Uterus (tissue), 4 donors: ENCODE measurements around the gene PIP. TPM values are rescaled to one million over a fixed set of nuclear protein-coding genes. Genes with fewer than 3 reads are reported as not detected.
"Not testable (repeated sequence)": the region's sequence is repeated elsewhere in the genome, so short reads cannot be mapped to it uniquely, and the experiment has no call there.

Source experiments
- DNase-seq, 2 donors: peaks; one replicate each; pipeline ENCODE4 v3.0.0-alpha.2; 2019 to 2020
- H3K27ac ChIP-seq, 2 donors: fragments of 200-600 bp; sonication (generic); 1 replicate in 1 of 2; 2 replicates in 1 of 2; pipeline ENCODE4 v1.5.1; 2016 to 2018
- H3K27me3 ChIP-seq, 2 donors: fragments of 200-600 bp; sonication (generic); one replicate each; pipeline ENCODE4 v1.5.1; 2018 to 2019; ENCODE audit warnings: control low read depth in 1 of 2
- H3K36me3 ChIP-seq, 2 donors: fragments of 200-600 bp; sonication (generic); one replicate each; pipeline ENCODE4 v1.5.1; 2019; ENCODE audit warnings: control low read depth in 1 of 2
- H3K4me1 ChIP-seq, 2 donors: fragments of 200-600 bp; sonication (generic); one replicate each; pipeline ENCODE4 v1.5.1; 2018 to 2019; ENCODE audit warnings: control low read depth in 1 of 2
- H3K4me3 ChIP-seq, 2 donors: fragments of 200-600 bp; sonication (generic); 1 replicate in 1 of 2; 2 replicates in 1 of 2; pipeline ENCODE4 v1.5.1; 2018 to 2019; ENCODE audit warnings: mild to moderate bottlenecking in 1 of 2
- H3K9me3 ChIP-seq, 2 donors: fragments of 200-600 bp; sonication (generic); one replicate each; pipeline ENCODE4 v1.5.1; 2019; ENCODE audit warnings: control low read depth in 1 of 2
- POLR2A ChIP-seq, 2 donors: fragments of 450-650 bp; IDR thresholded peaks; one replicate each; pipeline ENCODE4 v1.6.1; 2016; ENCODE audit warnings: antibody characterized with exemption in 2 of 2, mild to moderate bottlenecking in 1 of 2, moderate library complexity in 1 of 2
- intact Hi-C: fragments of 100-400 bp; cut with DNase I; formaldehyde crosslinking; loops from one replicate; pipeline ENCODE4 v1.15.1; 2023; ENCODE audit warnings: low total_unique reads
- total RNA-seq, 4 donors: library from RNA; depleted of rRNA in 3 of 4; stranded (reverse); fragments of >200 nt in 3 of 4; gene quantifications; one replicate each; pipeline versions ENCODE4 v1.1.0 to v1.2.4, GENCODE V29; 2014 to 2023
- TF ChIP-seq, protein P1 (sequence below), 4 experiments: fragments of 200-600 bp in 2 of 4; fragments of 450-650 bp in 2 of 4; sonication (generic) in 2 of 4; IDR thresholded peaks; one replicate each; pipeline ENCODE4 v1.5.1; 2016 to 2019; ENCODE audit warnings: antibody characterized with exemption in 4 of 4, mild to moderate bottlenecking in 2 of 4, moderate library complexity in 1 of 4
- donor health status: DM: yes; HTN: yes; CAD: no.

PIP gene
- total RNA-seq, 4 donors from 2014 or later = not detected

DNA sequence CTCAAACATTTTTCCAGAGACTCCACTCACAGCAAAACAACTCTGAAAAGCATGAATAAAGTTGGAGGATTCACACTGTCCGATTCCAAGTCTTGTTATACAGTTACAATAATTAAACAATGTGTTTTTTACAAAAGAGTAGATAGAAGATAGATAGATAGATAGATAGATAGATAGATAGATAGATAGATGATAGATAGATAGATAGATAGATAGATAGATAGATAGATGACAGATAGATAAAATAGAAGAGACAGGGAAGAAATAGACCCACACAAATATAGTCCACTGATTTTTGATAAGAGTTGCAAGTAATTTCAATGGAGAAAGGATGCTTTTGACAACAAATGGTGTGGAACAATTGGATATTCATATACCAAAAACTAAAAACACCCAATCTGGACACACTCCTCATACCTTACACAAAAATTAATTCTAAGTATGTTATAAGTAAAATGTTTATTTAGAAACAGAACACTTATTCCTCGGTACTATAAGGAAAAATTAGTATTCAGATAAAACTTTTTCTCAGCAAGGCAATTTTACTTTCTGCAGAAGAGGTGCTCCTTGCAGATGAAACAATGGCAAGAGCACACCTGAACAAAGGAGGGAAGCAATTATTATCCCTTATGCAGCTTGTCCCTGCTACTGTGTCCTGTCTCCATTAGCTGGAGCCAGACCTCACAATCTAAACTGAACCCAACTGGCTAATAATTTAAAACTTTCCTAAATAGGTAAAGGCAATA, 45.7 kb downstream of the PIP start:
- no peak for DNase-seq
- intact Hi-C loops = no loop called here
- Histone ChIP-seq H3K4me1 (no peaks in the 10 kb centered on the region), H3K9me3 (no peaks in the 10 kb centered on the region), H3K27me3 (no peaks in the 10 kb centered on the region), H3K36me3 (no peaks in the 10 kb centered on the region), H3K27ac (no peak overlapping the region), H3K4me3 (no peak overlapping the region)
- TF ChIP-seq POLR2A (IDR thresholded peaks at IDR 0.05) = no peak
- TF ChIP-seq, protein P1, sequence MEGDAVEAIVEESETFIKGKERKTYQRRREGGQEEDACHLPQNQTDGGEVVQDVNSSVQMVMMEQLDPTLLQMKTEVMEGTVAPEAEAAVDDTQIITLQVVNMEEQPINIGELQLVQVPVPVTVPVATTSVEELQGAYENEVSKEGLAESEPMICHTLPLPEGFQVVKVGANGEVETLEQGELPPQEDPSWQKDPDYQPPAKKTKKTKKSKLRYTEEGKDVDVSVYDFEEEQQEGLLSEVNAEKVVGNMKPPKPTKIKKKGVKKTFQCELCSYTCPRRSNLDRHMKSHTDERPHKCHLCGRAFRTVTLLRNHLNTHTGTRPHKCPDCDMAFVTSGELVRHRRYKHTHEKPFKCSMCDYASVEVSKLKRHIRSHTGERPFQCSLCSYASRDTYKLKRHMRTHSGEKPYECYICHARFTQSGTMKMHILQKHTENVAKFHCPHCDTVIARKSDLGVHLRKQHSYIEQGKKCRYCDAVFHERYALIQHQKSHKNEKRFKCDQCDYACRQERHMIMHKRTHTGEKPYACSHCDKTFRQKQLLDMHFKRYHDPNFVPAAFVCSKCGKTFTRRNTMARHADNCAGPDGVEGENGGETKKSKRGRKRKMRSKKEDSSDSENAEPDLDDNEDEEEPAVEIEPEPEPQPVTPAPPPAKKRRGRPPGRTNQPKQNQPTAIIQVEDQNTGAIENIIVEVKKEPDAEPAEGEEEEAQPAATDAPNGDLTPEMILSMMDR (IDR thresholded peaks at IDR 0.05) = no peak

DNA sequence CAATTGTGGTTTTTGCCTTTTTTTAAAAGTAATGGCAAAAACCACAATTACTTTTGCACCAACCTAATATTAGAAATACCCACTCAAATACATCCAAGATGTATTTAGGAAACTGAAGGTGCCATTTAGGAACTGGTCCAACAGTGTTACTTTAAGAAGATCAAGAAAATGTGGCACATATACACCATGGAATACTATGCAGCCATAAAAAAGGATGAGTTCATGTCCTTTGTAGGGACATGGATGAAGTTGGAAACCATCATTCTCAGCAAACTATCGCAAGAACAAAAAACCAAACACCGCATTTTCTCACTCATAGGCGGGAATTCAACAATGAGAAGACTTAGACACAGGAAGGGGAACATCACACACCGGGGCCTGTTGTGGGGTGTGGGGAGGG, 48.9 kb downstream of the PIP start:
- H3K36me3 ChIP-seq, H3K9me3 ChIP-seq, intact Hi-C loops, DNase-seq, H3K4me1 ChIP-seq, H3K27ac ChIP-seq, H3K27me3 ChIP-seq, H3K4me3 ChIP-seq: not testable (repeated sequence)

DNA sequence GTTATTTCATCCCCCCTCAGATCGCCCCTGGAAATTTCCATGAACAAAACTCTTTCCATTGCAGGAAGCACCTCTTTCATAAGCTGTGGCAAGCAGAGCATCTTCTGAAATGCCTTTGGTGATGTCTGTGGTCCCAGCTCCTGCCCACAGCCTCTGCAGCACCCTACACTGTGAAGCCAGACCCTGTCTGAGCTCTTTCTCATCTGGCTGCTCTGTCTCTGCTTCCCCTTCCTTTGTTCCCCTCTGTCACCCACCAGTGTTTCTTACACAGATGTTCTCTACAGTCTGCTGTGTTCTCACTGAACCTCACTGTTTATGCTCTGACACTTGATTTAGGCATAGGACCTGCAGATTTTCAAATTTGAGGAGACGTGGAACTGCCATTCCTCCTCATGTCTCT, 49.5 kb downstream of the PIP start:
- Histone ChIP-seq H3K4me3 (no peak overlapping the region), H3K36me3 (no peaks in the 10 kb centered on the region), H3K27me3 (no peaks in the 10 kb centered on the region), H3K9me3 (no peaks in the 10 kb centered on the region), H3K4me1 (no peaks in the 10 kb centered on the region), H3K27ac (no peak overlapping the region)
- intact Hi-C loops = no loop called here
- TF ChIP-seq POLR2A (IDR thresholded peaks at IDR 0.05) = no peak
- TF ChIP-seq, protein P1 (IDR thresholded peaks at IDR 0.05) = no peak
- DNase-seq = no peak

DNA sequence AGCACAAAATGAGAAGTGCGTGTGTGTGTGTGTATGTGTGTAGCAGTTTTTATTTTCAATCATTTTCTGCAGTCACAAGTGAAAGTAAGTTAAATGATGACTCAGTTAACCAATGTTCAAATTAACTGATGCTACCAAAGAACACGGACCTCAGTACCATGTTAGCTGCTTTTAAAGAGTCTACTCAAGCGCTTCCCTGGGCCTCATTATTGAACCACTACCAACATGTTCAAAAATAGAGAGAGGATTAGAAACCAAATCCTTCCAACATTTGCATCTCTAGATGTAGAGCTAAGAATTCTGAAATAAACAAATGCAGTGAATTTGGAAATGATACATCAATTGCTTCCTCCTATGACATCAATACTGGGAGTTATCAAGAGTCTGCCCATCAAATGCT, 51.1 kb downstream of the PIP start, which contains the start of gene TAS2R39:
TSS of gene TAS2R39 (plus strand) at position 396 of the 400 bp plus-strand sequence. CDS start at position 396, 0 bp downstream.
- no peaks in the 10 kb centered on the region for H3K9me3 ChIP-seq
- intact Hi-C loops = no loop called here
- TF ChIP-seq POLR2A (IDR thresholded peaks at IDR 0.05) = no peak
- TF ChIP-seq, protein P1 (IDR thresholded peaks at IDR 0.05) = no peak

DNA sequence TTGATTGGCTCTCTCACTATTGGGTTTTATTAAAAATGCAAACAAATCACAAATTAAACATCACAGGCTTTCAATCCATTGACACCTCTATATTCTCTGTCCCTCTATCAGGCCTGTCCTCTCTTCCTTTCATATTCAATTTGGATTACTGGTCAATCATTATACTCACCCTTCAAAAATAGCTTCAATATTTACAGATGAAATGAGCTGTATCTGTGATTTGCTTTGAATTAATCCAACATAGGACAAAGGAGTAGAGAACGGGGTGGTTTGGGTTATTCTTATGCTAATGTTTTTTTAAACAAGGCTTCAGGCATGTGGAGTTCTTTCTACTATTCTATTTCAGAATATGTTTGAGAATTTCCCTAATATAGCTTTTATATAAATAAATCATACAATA, 53.7 kb downstream of the PIP start:
- Histone ChIP-seq H3K27me3 (no peaks in the 10 kb centered on the region), H3K9me3 (no peaks in the 10 kb centered on the region), H3K27ac (no peak overlapping the region), H3K36me3 (no peaks in the 10 kb centered on the region), H3K4me3 (no peak overlapping the region), H3K4me1 (no peaks in the 10 kb centered on the region)
- DNase-seq = no peak
- intact Hi-C loops = no loop called here
- no peak for TF ChIP-seq POLR2A (IDR thresholded peaks at IDR 0.05)
- TF ChIP-seq, protein P1 (IDR thresholded peaks at IDR 0.05) = no peak

More for the DNA sequence above, 51.1 kb downstream of the PIP start, which contains the start of gene TAS2R39:
- Histone ChIP-seq H3K27me3 (no peaks in the 10 kb centered on the region), H3K4me3 (no peak within 1 kb of the TSS), H3K4me1 (no peaks in the 10 kb centered on the region), H3K27ac (no peak within 1 kb of the TSS), H3K36me3 (no peaks in the 10 kb centered on the region)
- no peak for DNase-seq
